ENCODE results near the gene MEIG1.
"Not testable (repeated sequence)": the region's sequence is repeated elsewhere in the genome, so short reads cannot be mapped to it uniquely, and the experiment has no call there.

MEIG1 gene

GRCh38 chr10:14982744-14983143 lies 23.6 kb downstream of the MEIG1 start:
- no peak overlapping the region for H3K4me3 ChIP-seq (ENCODE audit: low read depth, low read length)
- no peak for DNase-seq (ENCODE audit: low read depth)
- TF ChIP-seq POLR2A (IDR thresholded peaks at IDR 0.05; ENCODE audit: extremely low read depth, insufficient read length) (no peak), MAX (IDR thresholded peaks at IDR 0.05; ENCODE audit: low read depth, low read length) (no peak), CTCF (IDR thresholded peaks at IDR 0.05; ENCODE audit: low read depth, low read length) (no peak), MYC (IDR thresholded peaks at IDR 0.05; ENCODE audit: low read depth, low read length) (no peak)

- not testable (repeated sequence) for H3K4me3 ChIP-seq (ENCODE audit: low read depth, low read length); DNase-seq (ENCODE audit: low read depth)
Observed at GRCh38 chr10:14989552-14989951, 30.4 kb downstream of the MEIG1 start.

- DNase-seq (ENCODE audit: low read depth): peak; percentile 25
- not testable (repeated sequence) for H3K4me3 ChIP-seq (ENCODE audit: low read depth, low read length)
Observed at GRCh38 chr10:14991035-14991749, 32.0 kb downstream of the MEIG1 start.

- not testable (repeated sequence) for DNase-seq (ENCODE audit: low read depth); H3K4me3 ChIP-seq (ENCODE audit: low read depth, low read length)
Observed at GRCh38 chr10:14992336-14992735, 33.1 kb downstream of the MEIG1 start.

- not testable (repeated sequence) for DNase-seq (ENCODE audit: low read depth); H3K4me3 ChIP-seq (ENCODE audit: low read depth, low read length)
Observed at GRCh38 chr10:14993500-14994455, 34.6 kb downstream of the MEIG1 start.

GRCh38 chr10:14995964-14996565 lies 36.9 kb downstream of the MEIG1 start:
- no peak overlapping the region for H3K4me3 ChIP-seq (ENCODE audit: low read depth, low read length)
- TF ChIP-seq CTCF (IDR thresholded peaks at IDR 0.05; ENCODE audit: low read depth, low read length) (no peak), MYC (IDR thresholded peaks at IDR 0.05; ENCODE audit: low read depth, low read length) (no peak), MAX (IDR thresholded peaks at IDR 0.05; ENCODE audit: low read depth, low read length) (no peak), POLR2A (IDR thresholded peaks at IDR 0.05; ENCODE audit: extremely low read depth, insufficient read length) (no peak)
- DNase-seq (ENCODE audit: low read depth): no peak

GRCh38 chr10:15013530-15013929 lies 54.3 kb downstream of the MEIG1 start:
- DNase-seq (ENCODE audit: low read depth); H3K4me3 ChIP-seq (ENCODE audit: low read depth, low read length): not testable (repeated sequence)

- DNase-seq (ENCODE audit: low read depth): no peak
- no peak for TF ChIP-seq MAX (IDR thresholded peaks at IDR 0.05; ENCODE audit: low read depth, low read length)
- TF ChIP-seq POLR2A (IDR thresholded peaks at IDR 0.05; ENCODE audit: extremely low read depth, insufficient read length): no peak
- no peak for TF ChIP-seq CTCF (IDR thresholded peaks at IDR 0.05; ENCODE audit: low read depth, low read length)
- TF ChIP-seq MYC (IDR thresholded peaks at IDR 0.05; ENCODE audit: low read depth, low read length): no peak
- H3K4me3 ChIP-seq (ENCODE audit: low read depth, low read length): no peak overlapping the region
Observed at GRCh38 chr10:15015451-15015850, 56.3 kb downstream of the MEIG1 start.

- peak; percentile 37 for DNase-seq (ENCODE audit: low read depth)
- H3K4me3 ChIP-seq (ENCODE audit: low read depth, low read length): not testable (repeated sequence)
Observed at GRCh38 chr10:15020966-15021365, 61.8 kb downstream of the MEIG1 start.
